GM18499 (cell line): ENCODE measurements around the gene HOXA1.
"Not testable (repeated sequence)": the region's sequence is repeated elsewhere in the genome, so short reads cannot be mapped to it uniquely, and the experiment has no call there.

Experiments
- ATAC-seq: cut with Tn5 transposase; IDR thresholded peaks from one replicate; pipeline ENCODE4 v1.9.1; 2021; ENCODE audit warnings: moderate number of reproducible peaks; ENCODE audit not compliant: insufficient read depth, unreplicated experiment

HOXA1 gene

GRCh38 chr7:27062946-27063345 lies 32.9 kb downstream of the HOXA1 start:
- no peak for ATAC-seq

DNA sequence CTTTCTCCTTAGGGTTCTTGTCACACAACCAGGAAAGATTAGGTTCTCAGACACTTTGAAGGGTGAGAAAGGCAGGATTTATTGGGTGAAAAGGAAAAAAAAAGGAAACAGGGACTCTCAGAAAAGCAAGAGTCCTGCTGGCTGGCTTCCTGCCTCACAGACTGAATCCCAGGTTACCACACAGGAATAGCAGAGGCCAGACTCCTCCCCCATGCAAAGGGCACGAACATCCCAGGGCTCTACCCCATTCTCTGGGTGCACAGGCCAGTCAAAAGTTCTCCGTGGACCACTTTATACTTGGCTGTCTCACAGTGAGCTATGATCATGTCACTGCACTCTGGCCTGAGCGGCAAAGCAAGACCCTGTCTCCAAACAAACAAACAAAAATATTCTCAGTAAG lies 42.6 kb downstream of the HOXA1 start:
- no peak for ATAC-seq

DNA sequence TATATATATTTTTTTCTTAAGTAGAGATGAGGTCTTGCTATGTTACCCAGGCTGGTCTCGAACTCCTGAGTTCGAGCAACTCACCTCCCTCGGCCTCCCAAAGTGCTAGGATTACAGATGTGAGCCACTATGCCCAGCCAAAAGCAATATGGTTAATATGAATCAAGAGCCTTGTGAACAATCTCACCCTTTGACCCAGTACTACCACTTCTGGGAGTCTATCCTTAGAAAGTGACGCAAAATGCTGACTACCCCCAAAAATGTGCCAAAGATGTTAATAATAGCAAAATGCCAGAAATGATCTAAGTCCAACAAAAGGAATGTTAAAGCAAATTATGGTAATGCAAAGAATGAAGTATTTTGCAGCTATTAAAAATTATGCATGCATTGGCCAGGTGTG lies 44.3 kb downstream of the HOXA1 start:
- ATAC-seq: no peak

- ATAC-seq: no peak
Observed at GRCh38 chr7:27048438-27048837, 47.4 kb downstream of the HOXA1 start.

- no peak for ATAC-seq
Observed at GRCh38 chr7:27046854-27047549, 48.8 kb downstream of the HOXA1 start.

DNA sequence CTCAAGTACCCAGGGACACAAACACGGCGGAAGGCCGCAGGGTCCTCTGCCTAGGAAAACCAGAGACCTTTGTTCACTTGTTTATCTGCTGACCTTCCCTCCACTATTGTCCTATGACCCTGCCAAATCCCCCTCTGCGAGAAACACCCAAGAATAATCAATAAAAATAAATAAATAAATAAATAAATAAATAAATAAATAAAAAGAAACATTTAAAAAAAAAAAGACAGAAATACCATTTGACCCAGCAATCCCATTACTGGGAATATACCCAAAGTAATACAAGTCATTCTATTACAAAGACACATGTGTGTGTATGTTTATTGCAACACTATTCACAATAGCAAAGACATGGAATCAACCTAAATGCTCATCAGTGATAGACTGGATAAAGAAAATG lies 49.8 kb downstream of the HOXA1 start:
- not testable (repeated sequence) for ATAC-seq

GRCh38 chr7:27045066-27045465 lies 50.7 kb downstream of the HOXA1 start:
- ATAC-seq: not testable (repeated sequence)
